ENCODE results near the gene NT5E. TPM values are rescaled to one million over a fixed set of nuclear protein-coding genes. Genes with fewer than 3 reads are reported as not detected.
"Not testable (repeated sequence)": the region's sequence is repeated elsewhere in the genome, so short reads cannot be mapped to it uniquely, and the experiment has no call there.

Gene NT5E
- total RNA-seq, 3 donors from 2014 or later: 10.1 to 26.5 (median 11.4) TPM

GRCh38 chr6:85496856-85497255 lies 47.0 kb downstream of the NT5E start:
- peaks cover 3 to 9% of the 10 kb centered on the region in 2 donors for H3K9me3 ChIP-seq
- no peak overlapping the region for H3K4me3 ChIP-seq
- intact Hi-C loops (cut with DNase I; ENCODE audit: low total_unique reads): no loop called here
- TF ChIP-seq POLR2AphosphoS5 (IDR thresholded peaks at IDR 0.05): no peak
- no peak for TF ChIP-seq CTCF (IDR thresholded peaks at IDR 0.05)
- no peak for TF ChIP-seq POLR2A (IDR thresholded peaks at IDR 0.05)
- no peaks in the 10 kb centered on the region for H3K27me3 ChIP-seq
- H3K36me3 ChIP-seq: no peaks in the 10 kb centered on the region
- H3K27ac ChIP-seq: no peak overlapping the region
- no peaks in the 10 kb centered on the region for H3K4me1 ChIP-seq
- DNase-seq (ENCODE audit: low spot score in 2 of 2): no peak

- no peaks in the 10 kb centered on the region for H3K27me3 ChIP-seq
- TF ChIP-seq CTCF (IDR thresholded peaks at IDR 0.05) (no peak), POLR2A (IDR thresholded peaks at IDR 0.05) (no peak), POLR2AphosphoS5 (IDR thresholded peaks at IDR 0.05) (no peak)
- H3K36me3 ChIP-seq: no peaks in the 10 kb centered on the region
- no peak for DNase-seq (ENCODE audit: low spot score in 2 of 2)
- intact Hi-C loops (cut with DNase I; ENCODE audit: low total_unique reads): no loop called here
- no peak overlapping the region for H3K27ac ChIP-seq
- peaks cover 3 to 9% of the 10 kb centered on the region in 2 donors for H3K9me3 ChIP-seq
- H3K4me1 ChIP-seq: no peaks in the 10 kb centered on the region
- H3K4me3 ChIP-seq: no peak overlapping the region
Measured at GRCh38 chr6:85498596-85499258, 48.8 kb downstream of the NT5E start.

GRCh38 chr6:85506441-85507093 lies 56.7 kb downstream of the NT5E start:
- Histone ChIP-seq H3K9me3 (no peaks in the 10 kb centered on the region), H3K27me3 (no peaks in the 10 kb centered on the region), H3K36me3 (peaks cover 3% of the 10 kb centered on the region), H3K4me3 (no peak overlapping the region), H3K27ac (no peak overlapping the region), H3K4me1 (no peaks in the 10 kb centered on the region)
- no peak for TF ChIP-seq CTCF (IDR thresholded peaks at IDR 0.05)
- TF ChIP-seq POLR2AphosphoS5 (IDR thresholded peaks at IDR 0.05): no peak
- TF ChIP-seq POLR2A (IDR thresholded peaks at IDR 0.05): no peak
- no peak for DNase-seq (ENCODE audit: low spot score in 2 of 2)
- intact Hi-C loops (cut with DNase I; ENCODE audit: low total_unique reads): no loop called here

GRCh38 chr6:85516168-85516567 lies 66.3 kb downstream of the NT5E start:
- H3K4me3 ChIP-seq: no peak overlapping the region
- no peaks in the 10 kb centered on the region for H3K36me3 ChIP-seq
- TF ChIP-seq POLR2A (IDR thresholded peaks at IDR 0.05) (no peak), CTCF (IDR thresholded peaks at IDR 0.05) (no peak), POLR2AphosphoS5 (IDR thresholded peaks at IDR 0.05) (no peak)
- DNase-seq (ENCODE audit: low spot score in 2 of 2): no peak
- no peaks in the 10 kb centered on the region for H3K4me1 ChIP-seq
- intact Hi-C loops (cut with DNase I; ENCODE audit: low total_unique reads): no loop called here
- H3K27me3 ChIP-seq: no peaks in the 10 kb centered on the region
- H3K27ac ChIP-seq: no peak overlapping the region
- no peaks in the 10 kb centered on the region for H3K9me3 ChIP-seq

GRCh38 chr6:85524281-85524680 lies 74.4 kb downstream of the NT5E start:
- H3K4me1 ChIP-seq; H3K27me3 ChIP-seq; H3K27ac ChIP-seq; DNase-seq (ENCODE audit: low spot score in 2 of 2); intact Hi-C loops (cut with DNase I; ENCODE audit: low total_unique reads); H3K4me3 ChIP-seq; H3K9me3 ChIP-seq; H3K36me3 ChIP-seq: not testable (repeated sequence)
